ENCODE measurements around the gene CKS1B.
A peak's percentile ranks its signal among the peaks of the same experiment; 100 is the strongest.

CKS1B gene

DNA sequence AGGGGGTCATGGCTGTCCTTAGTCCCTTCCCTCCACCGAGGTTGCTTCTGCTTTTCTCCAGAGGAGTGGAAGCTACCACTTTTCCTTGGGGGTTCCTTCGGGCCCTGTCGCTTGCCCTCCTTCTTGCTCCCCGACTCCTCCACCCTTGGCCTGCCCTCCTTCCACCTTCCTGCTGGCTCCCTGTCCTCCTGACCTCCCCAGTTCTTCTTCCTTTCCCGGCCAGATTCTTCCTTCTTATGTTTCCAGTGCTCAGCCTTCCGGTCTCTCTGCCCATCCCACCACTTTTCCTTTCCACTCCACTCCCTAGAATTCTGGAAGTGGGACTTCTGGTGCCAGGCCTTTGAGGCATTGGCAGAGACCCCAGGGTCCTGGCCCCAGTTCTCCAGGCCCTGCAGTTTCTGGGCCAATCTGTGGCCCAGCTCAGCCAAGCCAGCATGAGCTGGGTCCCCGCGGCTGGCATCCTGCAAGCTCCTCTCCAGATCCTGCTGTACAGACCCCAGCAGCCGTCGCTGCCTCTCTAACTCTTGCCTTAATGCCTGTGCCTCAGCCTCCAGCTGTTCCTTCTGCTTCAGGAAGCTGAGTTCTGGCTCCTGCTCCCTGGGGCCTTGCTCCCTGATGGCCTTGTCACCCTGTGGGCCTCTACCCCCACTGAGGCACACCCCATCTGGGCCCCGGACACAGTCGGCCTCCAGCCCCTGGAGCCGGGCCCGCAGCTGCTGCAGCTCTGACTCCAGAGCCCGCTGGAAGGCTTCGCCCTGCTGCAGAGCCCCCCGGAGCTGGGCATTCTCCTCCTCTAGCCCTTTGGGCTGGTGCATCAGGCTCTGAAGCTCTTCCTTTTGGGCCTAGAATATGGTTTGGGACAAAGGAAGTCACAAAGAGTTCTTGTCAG is 28.3 kb upstream of the CKS1B start:
- no peak for DNase-seq (ENCODE audit: low read depth)

DNA sequence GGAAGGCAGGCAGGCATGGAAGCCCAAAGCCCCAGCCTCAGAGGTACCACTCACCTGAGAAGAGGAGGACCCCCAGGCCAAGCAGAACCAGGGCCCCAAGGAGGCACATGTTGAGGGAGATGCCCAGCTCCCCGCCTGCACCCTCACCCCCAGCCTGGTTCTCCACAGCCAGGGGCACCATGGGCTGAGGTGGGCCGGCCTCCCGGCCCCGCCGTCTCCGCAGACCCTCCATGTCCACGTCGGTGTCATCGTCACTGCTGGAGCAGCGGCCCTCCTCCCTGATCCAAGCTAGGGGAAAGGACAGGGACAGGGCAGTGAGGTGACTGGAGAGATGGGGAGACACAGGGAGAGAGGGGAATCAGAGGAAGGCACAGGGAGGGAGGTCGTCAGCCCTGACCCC is 26.4 kb upstream of the CKS1B start:
- DNase-seq (ENCODE audit: low read depth): no peak

DNA sequence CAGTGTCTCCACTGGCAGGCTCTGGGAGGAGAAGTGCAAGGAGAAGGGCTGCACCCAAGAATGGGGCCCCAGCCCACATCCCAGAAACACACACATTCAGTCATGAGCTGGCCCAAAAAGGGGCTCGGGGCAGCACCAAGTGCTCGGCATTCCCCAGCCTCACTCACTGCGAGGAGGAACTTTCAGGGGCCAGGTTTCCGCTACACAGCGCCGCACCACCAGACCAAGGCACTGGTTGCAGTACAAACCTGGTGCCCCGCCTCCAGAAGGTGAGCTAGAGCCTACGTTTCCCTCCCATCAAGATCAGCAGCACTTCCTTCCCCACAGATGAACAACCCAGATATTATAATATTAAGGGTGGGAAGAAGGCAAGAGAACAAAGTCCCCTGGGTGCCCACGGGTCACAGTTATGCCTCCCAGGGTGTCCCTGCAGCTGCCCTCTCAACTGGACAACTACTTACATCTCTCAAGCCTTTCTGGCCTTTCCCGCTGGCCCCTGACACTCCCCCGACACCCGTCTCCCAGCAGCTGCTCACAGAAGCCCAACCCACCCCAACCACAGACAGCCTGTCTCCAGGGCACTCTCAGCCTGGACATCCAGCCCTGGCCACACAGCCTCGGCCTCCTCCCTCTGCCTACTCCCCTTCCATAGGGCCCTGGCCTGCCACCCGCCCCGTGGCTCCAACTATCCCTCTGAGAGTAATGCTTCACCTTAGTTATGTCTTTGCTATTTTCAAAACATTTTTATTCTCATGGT is 22.4 kb upstream of the CKS1B start:
- no peak for DNase-seq (ENCODE audit: low read depth)

DNA sequence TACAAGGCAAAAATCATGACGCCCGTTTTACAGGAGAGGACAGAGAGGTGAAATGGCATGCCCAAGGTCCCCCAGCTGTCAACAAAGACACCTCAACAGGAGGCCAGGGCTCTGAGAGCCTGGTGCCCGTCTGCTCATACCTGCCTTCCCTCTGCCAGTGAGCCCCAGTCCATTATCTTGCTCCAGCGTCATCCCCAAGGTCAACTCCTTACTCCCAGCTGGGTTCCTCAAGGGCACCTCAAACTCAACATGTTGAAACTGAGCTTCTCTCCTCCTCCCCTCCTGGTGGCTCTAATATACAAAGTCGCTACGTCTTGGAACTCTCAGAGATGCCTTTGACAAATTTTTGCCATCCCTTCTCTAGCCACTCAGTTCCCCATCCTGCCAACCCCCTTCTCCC is 21.8 kb upstream of the CKS1B start:
- DNase-seq (ENCODE audit: low read depth): no peak

DNA sequence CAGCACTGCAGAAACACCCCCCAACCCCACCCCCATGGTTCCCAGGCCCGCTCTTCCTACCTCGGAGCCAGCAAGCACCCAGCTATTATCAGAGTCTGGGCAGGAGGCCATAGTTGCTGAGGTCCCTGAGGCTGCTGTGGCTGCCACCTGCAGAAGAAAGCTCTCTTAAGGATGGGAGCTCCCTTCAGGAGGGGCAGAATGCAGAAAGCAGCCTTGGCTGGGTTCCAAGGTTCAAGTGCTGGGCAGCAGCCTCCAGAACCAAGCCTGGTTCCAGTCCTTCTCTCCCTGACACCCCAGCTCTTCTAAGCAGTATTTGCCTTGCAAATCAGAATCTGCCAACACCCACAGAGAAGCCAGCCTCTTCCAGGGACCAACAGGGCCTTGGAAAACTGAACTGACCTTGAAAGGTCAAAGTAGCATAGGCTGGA is 20.9 kb upstream of the CKS1B start:
- no peak for DNase-seq (ENCODE audit: low read depth)

DNA sequence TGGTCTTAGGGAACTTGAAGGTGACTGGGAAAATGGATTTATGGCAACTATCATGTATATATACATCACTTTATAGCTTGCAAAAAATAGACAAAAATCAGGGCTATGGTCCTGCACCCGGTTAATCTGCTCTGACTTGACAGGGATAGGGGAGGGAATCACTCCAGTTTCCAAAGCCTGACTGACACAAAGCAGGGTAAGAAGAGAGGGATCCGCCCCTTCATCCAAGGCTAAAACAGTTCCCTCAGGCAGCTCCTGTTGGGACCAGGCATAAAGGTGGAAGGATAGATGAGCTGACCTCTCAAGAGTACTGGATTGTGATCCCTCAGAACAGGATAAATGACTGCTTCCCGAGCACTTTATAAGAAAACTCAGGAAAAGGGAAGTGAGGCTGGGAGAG is 19.9 kb upstream of the CKS1B start:
- no peak for DNase-seq (ENCODE audit: low read depth)

DNA sequence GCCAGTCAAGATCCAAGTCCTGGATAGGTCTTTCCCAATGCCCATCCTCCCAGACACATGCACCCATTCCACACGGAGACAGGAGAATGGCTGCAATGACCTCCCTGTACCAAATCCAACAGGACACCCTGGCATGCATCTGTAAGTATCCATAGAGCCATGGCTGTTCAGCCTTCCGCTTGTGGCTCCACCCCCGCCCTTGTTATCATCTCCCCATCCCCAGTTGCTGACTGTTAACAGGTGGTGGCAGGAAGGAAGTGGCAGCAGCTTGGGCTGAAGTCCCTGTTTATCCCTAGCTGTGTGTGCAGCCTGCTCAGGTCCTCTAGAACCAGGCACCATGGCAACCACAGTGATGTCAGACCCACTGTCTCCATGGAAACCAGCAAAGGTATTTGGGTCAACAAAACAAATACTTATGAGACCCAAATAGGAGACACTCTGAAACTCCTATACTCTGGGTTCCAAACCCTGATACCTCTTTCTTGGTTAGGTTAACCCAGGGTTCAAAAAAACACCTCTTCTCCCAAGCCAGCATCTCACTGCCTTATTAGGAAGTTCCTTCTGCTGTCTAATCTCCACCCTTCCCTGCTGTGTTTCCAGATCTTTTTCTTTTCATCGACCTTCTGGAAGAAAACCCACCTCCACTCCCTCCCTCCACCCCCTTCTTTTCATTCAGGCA is 19.3 kb upstream of the CKS1B start:
- peak; percentile 58 for DNase-seq (ENCODE audit: low read depth)

DNA sequence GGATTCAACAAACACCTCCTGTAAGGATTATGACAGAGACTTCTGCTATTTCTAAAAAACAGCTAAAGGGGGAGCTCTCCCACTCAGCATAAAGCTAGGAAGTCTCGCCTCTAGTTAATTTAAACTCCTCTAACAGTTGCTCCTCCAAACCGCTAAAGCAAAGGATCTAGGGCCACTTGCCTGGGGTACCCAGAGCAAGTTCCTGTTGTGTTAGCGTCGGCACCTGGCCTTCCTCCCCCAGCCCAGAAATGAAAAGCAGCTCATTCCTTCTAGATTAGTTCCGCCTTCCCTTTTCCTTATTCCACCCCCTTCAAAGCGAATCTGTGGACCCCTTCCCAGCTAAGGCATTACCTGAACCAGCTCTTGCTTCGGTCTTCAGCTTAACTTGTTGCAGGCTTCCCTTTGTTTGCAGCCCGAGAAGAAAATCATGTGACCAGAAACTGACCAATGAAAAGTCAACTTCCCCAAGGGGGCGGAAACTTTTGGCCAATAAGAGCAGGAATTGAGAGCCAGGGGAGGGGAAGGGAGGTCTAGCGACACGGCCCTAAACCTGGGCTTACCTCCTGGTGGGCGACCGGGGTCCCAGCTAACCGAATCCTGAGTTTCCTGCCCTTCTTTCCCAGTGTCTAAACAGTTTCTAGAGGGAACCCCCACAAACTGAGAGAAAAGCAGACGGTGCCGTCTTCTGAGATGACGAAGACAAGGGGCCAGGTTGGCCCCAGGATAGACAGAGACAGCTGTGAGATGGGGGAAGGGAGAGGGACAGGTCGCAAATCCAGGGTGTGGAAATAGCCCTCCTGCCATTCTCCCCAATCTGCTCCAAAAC is 18.6 kb upstream of the CKS1B start, which contains the start of gene PBXIP1:
TSS of gene PBXIP1 (minus strand) at position 382 of the 826 bp plus-strand sequence. CDS start 2,378 bp downstream, outside the sequence.
- peak; percentile 90 for DNase-seq (ENCODE audit: low read depth)

DNA sequence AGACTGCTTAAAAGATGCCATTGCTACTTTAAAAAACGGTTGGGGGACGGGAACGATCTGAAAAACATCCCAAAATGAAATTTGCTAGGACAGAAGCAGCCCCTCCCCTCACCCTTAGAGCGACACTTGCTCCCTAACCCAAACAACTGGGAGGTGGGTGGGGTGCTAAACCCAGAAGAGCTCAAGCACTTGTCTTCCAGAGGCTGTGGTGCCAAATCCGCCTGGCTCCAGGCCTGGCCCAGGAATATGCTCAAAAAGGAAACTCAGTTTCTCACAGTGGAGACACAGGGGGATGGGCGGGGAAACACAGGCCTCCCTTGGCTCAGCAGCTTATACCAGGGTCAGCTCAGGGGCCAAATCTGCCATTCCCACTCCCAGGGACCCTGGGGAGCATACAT is 17.9 kb upstream of the CKS1B start:
- no peak for DNase-seq (ENCODE audit: low read depth)

DNA sequence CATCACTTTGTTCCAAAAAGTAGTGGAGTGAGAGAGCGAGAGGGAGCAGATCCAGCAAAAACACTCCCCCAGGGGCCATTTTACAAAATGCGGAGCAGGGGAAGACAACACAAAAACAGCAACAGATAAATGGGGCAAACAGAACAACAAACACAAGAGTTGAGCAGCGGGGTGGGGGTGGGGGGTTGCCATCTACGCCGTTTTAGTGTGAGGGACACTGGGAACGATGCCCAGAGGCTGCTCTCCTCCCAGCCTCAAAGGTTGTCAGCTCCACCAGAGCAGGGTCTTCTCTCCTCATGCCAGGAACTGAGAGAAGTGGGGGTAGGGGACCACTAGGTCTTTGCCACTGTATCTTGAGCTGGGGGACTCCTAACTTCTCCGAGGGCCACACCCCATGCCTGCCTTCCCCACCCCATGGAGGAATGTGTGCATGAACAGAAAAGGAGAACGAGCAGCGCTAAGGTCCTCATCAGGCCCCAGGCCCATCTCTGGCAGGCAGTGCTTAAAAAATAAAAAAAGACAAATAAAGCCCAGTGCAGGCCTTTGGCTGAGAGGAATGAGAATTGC is 17.3 kb upstream of the CKS1B start:
- no peak for DNase-seq (ENCODE audit: low read depth)

DNA sequence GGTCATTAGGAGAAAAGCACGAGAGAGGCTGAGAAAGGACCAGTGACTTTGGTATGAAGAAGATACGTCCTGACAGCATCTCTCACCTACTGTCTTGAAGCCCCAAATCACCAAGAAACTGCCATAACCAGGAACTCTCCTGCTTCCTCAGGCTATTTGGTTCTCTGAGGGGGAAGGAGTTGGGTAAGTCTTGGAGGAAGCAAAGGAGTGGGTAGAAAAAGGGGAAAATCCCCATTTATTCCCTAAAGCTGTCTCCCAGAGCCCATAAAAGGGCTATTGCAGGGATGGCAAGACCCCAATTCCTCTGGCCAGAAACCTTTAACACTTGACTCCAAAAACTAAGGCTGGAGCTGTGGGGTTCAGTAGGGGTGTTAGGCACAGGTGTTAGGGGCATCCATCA is 16.4 kb upstream of the CKS1B start:
- no peak for DNase-seq (ENCODE audit: low read depth)

DNA sequence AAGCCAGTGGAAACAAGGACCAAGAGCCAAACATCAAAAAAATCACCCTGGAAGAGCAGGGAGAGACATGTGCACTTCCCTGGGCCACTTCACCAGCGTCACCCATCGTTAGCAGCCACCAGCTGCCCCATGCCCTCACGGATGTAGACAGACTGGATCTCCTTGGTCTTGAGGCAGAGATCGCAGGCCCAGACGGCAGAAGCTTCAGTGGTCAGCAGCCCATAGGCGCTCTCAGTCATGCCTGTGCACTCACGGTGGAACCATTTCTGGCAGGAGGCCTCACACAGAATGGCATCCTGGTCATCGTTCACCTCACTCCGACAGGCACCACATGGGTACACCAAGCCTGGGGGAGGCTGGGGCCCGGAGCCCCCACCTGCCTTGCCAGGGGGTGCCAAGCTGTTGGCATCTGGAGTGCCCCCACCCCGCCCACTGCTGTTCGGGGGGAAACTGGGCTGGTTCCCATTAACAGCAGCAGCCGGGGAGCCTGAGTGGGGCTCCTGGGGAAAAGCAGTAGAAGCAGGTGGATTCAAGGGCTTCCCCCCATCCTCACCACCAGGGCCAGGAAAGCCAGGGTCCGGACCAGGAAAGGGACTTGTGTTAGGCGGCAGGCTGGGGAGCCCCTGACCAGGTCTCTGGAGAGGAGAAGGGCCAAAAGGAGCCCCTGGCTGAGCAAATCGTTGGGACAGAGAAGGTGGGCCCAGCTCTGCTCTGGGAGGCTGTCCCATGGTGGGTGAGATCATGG is 15.6 kb upstream of the CKS1B start:
- DNase-seq (ENCODE audit: low read depth): no peak

DNA sequence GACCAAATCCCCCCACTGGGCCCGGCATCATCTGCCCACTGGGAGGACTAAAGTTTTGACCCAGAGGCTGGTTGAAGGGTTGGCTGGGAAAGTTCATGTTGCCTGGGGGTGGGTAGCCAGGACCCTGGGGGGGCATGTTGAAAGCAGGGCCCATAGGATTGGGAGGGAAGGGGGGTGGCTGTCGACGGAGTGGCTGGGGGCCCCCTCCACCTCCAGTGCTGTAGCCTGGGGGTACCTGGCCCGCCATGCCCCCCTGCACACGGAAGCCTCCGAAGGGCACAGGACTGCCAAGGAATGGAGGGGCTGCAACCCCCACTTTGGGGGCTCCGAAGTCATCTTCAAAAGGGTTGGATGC is 15.1 kb upstream of the CKS1B start:
- DNase-seq (ENCODE audit: low read depth): no peak

DNA sequence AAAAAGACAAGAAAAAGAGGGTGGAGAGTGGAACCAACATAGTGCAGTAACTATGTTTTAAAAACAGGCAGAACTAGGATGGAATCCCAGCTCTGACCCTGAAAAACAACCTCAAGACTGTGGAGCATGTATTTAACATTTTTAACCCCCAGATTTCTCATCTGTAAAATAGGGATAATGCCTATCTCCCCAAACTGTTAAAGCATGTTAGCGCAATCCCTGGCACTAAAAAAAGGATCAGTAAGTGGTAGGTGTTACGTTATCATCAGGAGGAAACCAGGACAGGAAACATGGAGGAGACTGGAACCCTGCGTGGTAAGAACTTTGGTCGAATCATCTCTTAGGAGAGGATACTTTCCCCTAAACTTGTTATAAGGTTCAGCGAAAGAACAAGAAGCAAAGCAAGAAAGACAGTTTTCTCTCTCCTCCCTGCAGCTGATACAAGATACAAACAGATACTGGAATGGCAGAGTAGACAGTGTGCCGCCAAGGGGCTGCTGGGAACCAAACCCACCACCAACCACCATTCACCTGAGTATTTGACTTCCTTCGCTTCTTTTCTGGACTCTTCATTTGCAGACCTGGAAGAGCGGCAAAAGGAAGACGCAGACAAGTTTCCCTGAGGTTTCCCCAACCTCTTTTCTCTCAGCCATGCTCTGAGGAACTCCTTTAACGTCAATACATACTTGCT is 13.9 kb upstream of the CKS1B start:
- no peak for DNase-seq (ENCODE audit: low read depth)

DNA sequence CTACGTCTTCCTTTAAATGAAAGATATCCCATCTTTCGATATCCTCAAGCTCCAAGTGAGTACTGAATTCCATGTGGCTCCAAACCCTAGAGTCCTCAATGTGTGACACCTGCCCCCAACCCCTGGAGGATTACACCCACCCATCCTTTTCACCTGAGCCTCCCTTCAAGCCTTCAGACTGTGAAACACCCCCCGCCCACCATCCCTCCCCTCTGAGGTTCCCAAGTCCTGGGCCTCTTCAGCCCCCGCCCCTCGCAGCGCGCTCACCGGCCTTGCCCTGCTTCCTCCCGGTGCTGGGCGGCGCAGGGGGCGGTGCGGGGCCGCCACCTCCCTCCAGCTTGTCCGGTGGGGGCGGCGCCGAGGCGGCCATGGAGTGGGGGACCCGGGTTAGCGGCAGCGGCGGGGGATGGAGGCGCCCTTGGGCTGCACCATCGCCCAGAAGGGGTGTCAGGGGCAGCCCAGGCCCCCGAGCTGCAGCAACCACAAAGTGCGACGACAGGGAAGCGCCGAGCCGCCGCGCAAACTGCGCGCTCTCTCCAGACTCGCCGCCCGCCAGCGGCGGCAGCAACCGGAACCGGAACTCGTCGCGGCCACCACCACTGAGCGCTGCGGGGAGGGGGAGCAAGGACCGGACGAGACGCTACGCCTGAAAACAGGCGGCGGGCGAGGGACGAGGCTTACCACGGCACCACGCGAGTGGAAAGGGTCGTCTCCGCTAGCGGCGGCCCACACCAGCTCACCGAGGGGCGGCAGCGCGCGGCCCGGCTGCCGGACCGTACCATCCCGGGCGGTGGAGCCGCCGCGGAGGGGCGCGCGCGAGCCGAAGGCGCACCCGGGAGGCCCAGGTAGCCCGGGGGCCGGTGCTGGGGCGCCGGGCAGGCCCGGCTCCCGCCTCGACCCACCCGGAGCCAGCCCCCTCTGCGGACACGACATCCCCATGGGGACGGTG is 13.0 kb upstream of the CKS1B start, which contains the start of gene PYGO2:
TSS of gene PYGO2 (minus strand) at position 576 of the 949 bp plus-strand sequence. CDS start at position 370, 206 bp downstream.
- DNase-seq (ENCODE audit: low read depth): peak; percentile 80

DNA sequence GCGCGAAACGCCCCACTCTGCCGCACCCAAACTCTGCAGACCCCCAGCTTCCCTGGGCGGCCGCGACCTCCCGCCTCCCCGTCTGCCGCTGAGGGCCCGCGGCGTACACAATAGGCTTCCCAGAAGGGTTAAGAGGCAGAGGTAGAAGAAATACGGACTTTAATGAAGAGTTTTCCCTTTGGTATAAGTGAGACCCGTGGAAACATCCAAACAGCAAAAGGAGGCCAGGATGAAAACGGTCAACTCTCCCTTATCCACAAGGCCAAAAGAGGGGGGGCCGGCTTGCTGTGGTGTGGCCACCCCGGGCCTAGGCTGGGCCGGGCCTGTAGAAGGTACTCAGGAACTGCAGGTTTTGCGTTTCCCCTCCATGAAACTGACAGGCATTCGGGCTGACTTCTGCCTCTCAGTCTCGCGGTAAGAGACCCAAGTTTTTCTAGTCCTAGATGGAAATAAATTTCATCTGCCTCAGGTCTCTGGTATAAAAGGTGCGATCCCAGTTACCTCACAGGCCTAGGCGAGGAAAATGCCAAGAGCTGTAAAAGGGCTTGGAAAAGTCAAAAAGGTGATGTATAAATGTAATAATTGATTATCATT is 12.2 kb upstream of the CKS1B start:
- DNase-seq (ENCODE audit: low read depth): peak; percentile 56

DNA sequence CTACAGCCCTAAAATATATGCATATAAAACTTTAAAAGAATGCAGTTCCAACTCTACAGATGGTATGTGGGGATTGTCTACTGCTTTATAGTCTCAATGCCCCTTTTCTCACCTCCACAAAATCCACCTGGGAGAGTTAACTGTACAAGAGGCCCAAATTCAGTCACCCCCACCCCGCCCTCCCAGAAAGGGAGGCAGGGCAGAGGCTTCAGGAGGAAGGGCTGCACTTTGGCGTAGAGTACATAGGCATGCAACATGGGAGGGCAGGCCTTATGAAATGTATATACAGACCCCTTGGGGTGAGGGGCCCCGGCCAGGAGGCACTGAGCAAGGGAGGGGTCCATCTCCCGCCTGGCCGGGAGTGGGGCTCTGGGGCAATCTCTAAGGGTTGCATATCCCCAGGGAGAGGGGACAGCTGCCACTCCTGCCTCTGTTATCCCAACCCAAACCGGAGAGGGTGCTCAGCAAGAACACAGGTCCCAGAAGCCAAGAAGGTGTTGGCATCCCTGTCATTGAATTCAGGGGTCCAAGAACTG is 11.6 kb upstream of the CKS1B start:
- DNase-seq (ENCODE audit: low read depth): no peak

DNA sequence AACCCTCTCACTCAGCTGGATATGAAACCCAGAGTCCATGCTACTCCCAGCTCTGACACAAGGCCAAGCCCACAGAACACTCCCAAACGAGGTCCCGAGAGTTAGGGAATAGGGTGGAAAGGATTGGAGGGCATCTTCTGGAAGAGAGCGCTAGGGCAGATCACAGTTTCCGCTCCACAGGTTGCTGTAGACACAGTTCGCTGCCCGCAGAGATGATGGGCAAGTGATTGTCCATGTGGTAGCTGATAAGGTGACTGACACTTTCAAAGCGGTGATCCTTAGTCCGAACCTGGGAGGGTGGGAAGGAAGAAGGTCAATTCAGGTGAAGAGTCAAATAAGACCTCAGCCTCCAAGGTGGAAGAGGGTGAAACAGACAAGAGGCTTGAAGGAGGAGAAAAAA is 10.8 kb upstream of the CKS1B start:
- no peak for DNase-seq (ENCODE audit: low read depth)
